Prostate gland (tissue), 2 donors: ENCODE results near the gene JARID2. TPM values are rescaled to one million over a fixed set of nuclear protein-coding genes. Genes with fewer than 3 reads are reported as not detected.

ENCODE experiments used
- DNase-seq: peaks from one replicate; pipeline ENCODE4 v3.0.0-alpha.2; 2019; ENCODE audit warnings: low spot score
- H3K27ac ChIP-seq, 2 donors: fragments of 200-600 bp; sonication (generic); 2 replicates each; pipeline ENCODE4 v1.5.1; 2017 to 2019
- H3K27me3 ChIP-seq: fragments of 200-600 bp; sonication (generic); replicated peaks from 2 replicates; pipeline ENCODE4 v1.5.1; 2019; ENCODE audit not compliant: insufficient read depth
- H3K36me3 ChIP-seq, 2 donors: fragments of 200-600 bp; sonication (generic); 1 replicate in 1 of 2; 2 replicates in 1 of 2; pipeline versions ENCODE4 v1.5.1 to v1.8.1; 2017 to 2019
- H3K4me1 ChIP-seq: fragments of 200-600 bp; sonication (generic); replicated peaks from 2 replicates; pipeline ENCODE4 v1.5.1; 2019
- H3K4me3 ChIP-seq, 2 donors: fragments of 200-600 bp; sonication (generic); 2 replicates each; pipeline ENCODE4 v1.5.1; 2017 to 2019
- H3K9me3 ChIP-seq: fragments of 200-600 bp; sonication (generic); 2 replicates; pipeline ENCODE4 v1.5.1; 2017
- POLR2A ChIP-seq: fragments of 450-650 bp; IDR thresholded peaks from one replicate; pipeline ENCODE4 v1.6.1; 2016; ENCODE audit warnings: antibody characterized with exemption, mild to moderate bottlenecking
- POLR2AphosphoS5 ChIP-seq: sonication (generic); formaldehyde crosslinking; IDR thresholded peaks from one replicate; pipeline ENCODE4 v1.6.1; 2017; ENCODE audit warnings: antibody characterized with exemption
- WGBS: methylation state at CpG from one replicate; pipeline ENCODE4 v1.1.5; 2018; 5-methylcytosine and 5-hydroxymethylcytosine counted together
- intact Hi-C: fragments of 100-400 bp; cut with DNase I; formaldehyde crosslinking; loops from one replicate; pipeline ENCODE4 v1.14.2; 2022
- total RNA-seq, 2 donors: library from RNA; depleted of rRNA; stranded (reverse); fragments of >200 nt; gene quantifications; one replicate each; pipeline ENCODE4 v1.1.0, GENCODE V29; 2016
- TF ChIP-seq, protein P1 (sequence below), 4 experiments: fragments of 200-600 bp in 2 of 4; fragments of 450-650 bp in 2 of 4; sonication (generic) in 2 of 4; IDR thresholded peaks; 1 replicate in 3 of 4; 2 replicates in 1 of 4; pipeline ENCODE4 v1.5.1; 2016 to 2019; ENCODE audit warnings: antibody characterized with exemption in 4 of 4, mild to moderate bottlenecking in 2 of 4, moderate library complexity in 2 of 4

The JARID2 gene
- total RNA-seq, 2 donors from 2014 or later, result 7.7 to 35.4 TPM

DNA sequence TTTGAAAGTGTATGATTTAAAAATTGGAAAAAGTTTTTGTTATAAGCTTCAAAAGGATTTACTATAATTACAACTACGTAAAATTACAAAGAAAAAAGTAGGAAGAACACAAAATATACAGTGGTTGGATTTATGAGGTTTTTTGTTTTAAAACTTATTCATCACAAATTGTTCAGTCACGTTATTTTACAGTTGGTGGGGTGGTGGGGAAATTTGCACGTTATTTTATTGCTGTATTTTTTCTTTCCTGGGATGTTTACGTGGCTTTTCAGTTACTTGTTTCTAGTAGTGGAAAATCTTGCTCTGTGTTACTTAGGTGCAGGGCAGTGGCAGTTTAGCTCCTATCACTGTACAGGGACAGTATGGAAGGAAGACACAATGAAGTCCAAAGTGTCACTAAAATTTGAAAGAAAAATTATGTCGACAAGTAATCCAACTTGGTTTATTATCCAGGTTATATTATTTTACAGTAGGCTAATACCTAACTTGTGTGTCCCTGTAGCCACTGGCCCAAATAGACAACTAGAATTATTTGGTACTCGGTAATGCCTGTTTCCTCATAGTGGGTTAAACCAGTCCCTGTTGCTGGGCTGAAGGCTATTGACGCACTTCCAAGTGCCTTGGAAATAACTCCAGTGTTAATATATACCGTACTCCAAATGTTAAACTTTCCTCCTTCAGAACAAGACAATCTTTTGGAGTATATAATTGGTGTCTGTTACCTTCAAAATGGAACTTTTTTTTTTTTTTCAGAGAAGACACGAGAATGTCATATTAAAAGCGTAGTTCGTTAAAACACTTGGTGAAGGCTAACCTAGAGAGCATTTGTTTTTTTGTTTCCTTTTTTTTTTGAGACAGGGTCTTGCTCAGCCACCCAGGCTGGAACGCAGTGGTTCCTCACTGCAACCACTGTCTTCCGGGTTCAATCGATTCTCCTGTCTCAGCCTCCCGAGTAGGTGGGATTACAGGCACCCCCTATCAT is 4.6 kb downstream of the JARID2 start:
- intact Hi-C loops, result loop anchor here (10.0 kb wide), 1 partner anchor 134 kb away; no protein-coding TSS in a partner anchor
- 68% methylated on average over 15 of the region's 15 CpGs for WGBS

DNA sequence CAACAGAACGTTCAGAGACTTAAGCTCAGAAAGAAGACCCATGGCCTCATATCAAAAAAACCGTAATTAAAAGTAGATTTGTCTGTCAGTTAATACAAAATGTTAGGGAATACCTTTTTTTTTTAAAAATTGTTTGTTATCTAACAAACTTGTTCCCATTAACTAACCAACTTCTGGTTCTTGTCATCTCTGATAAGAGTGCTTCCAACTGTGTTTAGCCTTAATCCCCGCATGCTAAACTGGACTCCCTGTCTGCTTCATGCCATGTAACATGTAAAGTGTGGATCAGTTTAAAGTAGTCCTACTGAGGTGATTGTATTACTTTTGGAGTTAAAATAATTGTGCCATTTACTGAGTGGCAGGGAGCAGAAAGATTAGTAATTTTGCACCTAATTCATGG is 6.3 kb downstream of the JARID2 start:
- Histone ChIP-seq H3K27me3 (no peaks in the 10 kb centered on the region), H3K27ac (no peak overlapping the region), H3K36me3 (no peaks in the 10 kb centered on the region), H3K4me1 (peaks cover 6% of the 10 kb centered on the region), H3K4me3 (no peak overlapping the region), H3K9me3 (no peaks in the 10 kb centered on the region)
- DNase-seq, result no peak
- 76% methylated on average over 3 of the region's 3 CpGs for WGBS
- intact Hi-C loops, result loop anchor here (10.0 kb wide), 1 partner anchor 133 kb away; no protein-coding TSS in a partner anchor
- TF ChIP-seq POLR2AphosphoS5 (no peak), POLR2A (no peak)
- TF ChIP-seq, protein P1, sequence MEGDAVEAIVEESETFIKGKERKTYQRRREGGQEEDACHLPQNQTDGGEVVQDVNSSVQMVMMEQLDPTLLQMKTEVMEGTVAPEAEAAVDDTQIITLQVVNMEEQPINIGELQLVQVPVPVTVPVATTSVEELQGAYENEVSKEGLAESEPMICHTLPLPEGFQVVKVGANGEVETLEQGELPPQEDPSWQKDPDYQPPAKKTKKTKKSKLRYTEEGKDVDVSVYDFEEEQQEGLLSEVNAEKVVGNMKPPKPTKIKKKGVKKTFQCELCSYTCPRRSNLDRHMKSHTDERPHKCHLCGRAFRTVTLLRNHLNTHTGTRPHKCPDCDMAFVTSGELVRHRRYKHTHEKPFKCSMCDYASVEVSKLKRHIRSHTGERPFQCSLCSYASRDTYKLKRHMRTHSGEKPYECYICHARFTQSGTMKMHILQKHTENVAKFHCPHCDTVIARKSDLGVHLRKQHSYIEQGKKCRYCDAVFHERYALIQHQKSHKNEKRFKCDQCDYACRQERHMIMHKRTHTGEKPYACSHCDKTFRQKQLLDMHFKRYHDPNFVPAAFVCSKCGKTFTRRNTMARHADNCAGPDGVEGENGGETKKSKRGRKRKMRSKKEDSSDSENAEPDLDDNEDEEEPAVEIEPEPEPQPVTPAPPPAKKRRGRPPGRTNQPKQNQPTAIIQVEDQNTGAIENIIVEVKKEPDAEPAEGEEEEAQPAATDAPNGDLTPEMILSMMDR (IDR thresholded peaks at IDR 0.05), result no peak

More for the DNA sequence above, 4.6 kb downstream of the JARID2 start:
- Histone ChIP-seq H3K27ac (peak overlapping the region; percentile 92 to 98), H3K4me1 (peaks cover 4% of the 10 kb centered on the region), H3K9me3 (no peaks in the 10 kb centered on the region), H3K36me3 (no peaks in the 10 kb centered on the region), H3K27me3 (no peaks in the 10 kb centered on the region), H3K4me3 (no peak overlapping the region)
- TF ChIP-seq POLR2A (no peak), POLR2AphosphoS5 (no peak)
- TF ChIP-seq, protein P1 (IDR thresholded peaks at IDR 0.05), result no peak
- DNase-seq, result no peak

DNA sequence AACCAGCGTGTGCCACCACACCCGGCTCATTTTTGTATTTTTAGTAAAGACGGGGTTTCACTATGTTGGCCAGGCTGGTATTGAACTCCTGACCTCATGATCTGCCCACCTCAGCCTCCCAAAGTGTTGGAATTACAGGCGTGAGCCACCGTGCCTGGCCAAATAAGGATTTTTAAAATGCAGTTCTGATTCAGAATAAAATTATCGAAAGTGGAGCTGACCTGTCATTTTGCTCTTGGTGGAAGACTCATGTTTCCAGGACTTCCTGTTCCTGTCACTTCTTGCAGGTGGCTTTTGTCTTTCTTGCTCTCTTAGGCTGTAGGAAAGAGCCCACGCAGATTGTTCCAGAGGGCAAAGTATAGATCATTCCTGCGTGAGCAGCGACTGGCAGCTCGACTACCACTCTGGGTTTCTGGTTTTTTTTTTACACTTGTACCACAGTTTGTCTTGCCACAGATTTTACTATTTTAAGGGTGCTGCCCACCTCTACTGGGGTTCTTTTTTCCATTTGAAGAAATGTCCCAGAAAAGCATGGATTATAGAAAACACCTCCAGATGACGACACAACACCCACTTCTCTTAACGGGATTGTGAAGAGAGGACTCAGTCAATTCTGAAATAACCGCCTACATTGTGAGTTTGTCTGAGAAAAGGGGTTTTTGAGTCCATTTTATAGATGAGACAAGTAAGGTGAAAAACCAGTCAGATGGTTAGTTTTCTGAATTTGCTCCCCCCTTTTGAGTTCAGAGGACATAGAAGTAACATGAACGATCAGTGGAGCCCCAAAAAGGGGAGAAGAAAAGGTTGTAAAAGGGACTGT is 7.5 kb downstream of the JARID2 start:
- Histone ChIP-seq H3K27ac (no peak overlapping the region), H3K36me3 (no peaks in the 10 kb centered on the region), H3K4me1 (peaks cover 10% of the 10 kb centered on the region), H3K9me3 (no peaks in the 10 kb centered on the region), H3K27me3 (no peaks in the 10 kb centered on the region), H3K4me3 (no peak overlapping the region)
- intact Hi-C loops, result loop anchor here (10.0 kb wide), 1 partner anchor 131 kb away; no protein-coding TSS in a partner anchor
- no peak for DNase-seq
- 79% methylated on average over 14 of the region's 14 CpGs for WGBS
- TF ChIP-seq POLR2AphosphoS5 (no peak), POLR2A (no peak)
- TF ChIP-seq, protein P1 (IDR thresholded peaks at IDR 0.05), result no peak

DNA sequence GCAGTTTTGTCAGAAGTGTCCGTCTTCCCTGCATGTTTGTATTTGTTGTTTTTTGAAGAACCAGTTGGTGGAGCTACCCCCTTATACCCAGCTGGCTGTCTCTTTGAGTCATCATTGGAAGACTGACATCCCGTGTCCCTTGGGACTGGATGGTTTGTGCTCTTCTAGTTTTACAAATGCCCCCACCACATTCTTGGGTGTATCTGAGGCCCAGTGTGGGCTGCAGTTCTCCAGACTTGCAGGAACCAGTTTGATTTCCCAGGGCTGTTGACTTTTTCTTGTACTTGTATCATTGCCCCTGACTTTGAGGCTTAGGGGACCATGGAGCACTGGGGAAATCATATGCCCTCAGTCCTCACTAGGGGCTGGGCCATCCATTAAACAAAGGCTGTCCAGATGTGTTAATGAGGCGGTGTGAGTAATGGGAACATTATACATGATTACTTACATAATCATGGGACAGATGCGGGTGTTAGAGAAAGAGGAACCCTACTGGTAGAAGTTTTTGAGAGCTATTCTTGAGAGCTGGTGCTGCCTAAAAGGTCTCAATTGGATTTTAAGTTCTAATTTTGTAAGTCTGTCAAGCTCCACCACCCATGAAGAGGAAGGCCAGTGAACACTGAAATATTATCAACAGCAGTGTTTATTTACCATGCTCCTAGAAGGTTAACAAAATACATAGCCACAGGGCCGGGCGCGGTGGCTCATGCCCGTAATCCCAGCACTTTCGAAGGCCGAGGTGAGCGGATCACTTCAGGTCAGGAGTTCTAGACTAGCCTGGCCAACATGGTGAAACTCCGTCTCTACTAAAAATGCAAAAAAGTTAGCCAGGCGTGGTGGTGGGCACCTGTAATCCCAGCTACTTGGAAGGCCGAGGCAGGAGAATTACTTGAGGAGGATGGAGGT is 8.5 kb downstream of the JARID2 start:
- H3K27ac ChIP-seq, result no peak overlapping the region
- H3K9me3 ChIP-seq, result no peaks in the 10 kb centered on the region
- H3K27me3 ChIP-seq, result no peaks in the 10 kb centered on the region
- H3K4me3 ChIP-seq, result no peak overlapping the region
- WGBS, result 87% methylated on average over 14 of the region's 14 CpGs
- H3K36me3 ChIP-seq, result no peaks in the 10 kb centered on the region
- peaks cover 10% of the 10 kb centered on the region for H3K4me1 ChIP-seq
- intact Hi-C loops, result loop anchor here (10.0 kb wide), 1 partner anchor 130 kb away; no protein-coding TSS in a partner anchor
- DNase-seq, result no peak
- TF ChIP-seq, protein P1 (IDR thresholded peaks at IDR 0.05), result peak in 1 of 4 experiments; percentile 18
- TF ChIP-seq POLR2A (no peak), POLR2AphosphoS5 (no peak)
